ENCODE measurements around the gene PLCL2. TPM values are rescaled to one million over a fixed set of nuclear protein-coding genes. Genes with fewer than 3 reads are reported as not detected.

PLCL2 gene
- total and polyA plus RNA-seq, 11 donors = 10.4 to 80.9 (median 53.0) TPM

DNA sequence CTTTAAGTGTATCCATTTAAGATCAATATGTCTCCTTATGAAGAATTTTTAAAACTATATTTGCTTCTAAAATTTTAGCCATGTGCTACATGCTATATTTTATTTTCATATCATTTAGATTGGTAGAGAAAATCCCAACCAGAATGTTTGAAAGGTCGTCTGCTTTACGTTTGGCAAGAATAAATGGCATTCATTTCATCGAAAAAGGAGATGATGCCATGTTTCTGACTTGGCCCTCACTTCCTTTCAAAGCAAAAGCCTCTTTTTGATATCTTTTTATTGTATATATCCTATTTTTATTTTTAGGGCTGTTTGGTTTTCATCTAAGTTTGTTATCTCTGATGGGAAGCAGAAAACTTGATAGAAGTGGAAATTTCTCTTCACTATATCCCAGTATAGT lies 176.2 kb downstream of the PLCL2 start:
- Histone ChIP-seq H3K36me3 (peaks cover 0 to 6% (median 0%) of the 10 kb centered on the region in 9 donors), H3K9me3 (no peaks in the 10 kb centered on the region), H3K27ac (peak overlapping the region in 2 of 12 donors; percentile 6 to 39), H3K4me1 (peaks cover 0 to 33% (median 11%) of the 10 kb centered on the region in 12 donors), H3K27me3 (no peaks in the 10 kb centered on the region), H3K4me3 (no peak overlapping the region)
- DNase-seq (no peak), ATAC-seq (no peak)
- TF ChIP-seq, protein P1, sequence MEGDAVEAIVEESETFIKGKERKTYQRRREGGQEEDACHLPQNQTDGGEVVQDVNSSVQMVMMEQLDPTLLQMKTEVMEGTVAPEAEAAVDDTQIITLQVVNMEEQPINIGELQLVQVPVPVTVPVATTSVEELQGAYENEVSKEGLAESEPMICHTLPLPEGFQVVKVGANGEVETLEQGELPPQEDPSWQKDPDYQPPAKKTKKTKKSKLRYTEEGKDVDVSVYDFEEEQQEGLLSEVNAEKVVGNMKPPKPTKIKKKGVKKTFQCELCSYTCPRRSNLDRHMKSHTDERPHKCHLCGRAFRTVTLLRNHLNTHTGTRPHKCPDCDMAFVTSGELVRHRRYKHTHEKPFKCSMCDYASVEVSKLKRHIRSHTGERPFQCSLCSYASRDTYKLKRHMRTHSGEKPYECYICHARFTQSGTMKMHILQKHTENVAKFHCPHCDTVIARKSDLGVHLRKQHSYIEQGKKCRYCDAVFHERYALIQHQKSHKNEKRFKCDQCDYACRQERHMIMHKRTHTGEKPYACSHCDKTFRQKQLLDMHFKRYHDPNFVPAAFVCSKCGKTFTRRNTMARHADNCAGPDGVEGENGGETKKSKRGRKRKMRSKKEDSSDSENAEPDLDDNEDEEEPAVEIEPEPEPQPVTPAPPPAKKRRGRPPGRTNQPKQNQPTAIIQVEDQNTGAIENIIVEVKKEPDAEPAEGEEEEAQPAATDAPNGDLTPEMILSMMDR (IDR thresholded peaks at IDR 0.05) = no peak
- no peak for TF ChIP-seq POLR2A (IDR thresholded peaks at IDR 0.05)
- intact Hi-C loops (cut with DNase I) = no loop called here
- WGBS, 4 donors = 67 to 80% (median 74%) methylated on average over 3 of the region's 3 CpGs

DNA sequence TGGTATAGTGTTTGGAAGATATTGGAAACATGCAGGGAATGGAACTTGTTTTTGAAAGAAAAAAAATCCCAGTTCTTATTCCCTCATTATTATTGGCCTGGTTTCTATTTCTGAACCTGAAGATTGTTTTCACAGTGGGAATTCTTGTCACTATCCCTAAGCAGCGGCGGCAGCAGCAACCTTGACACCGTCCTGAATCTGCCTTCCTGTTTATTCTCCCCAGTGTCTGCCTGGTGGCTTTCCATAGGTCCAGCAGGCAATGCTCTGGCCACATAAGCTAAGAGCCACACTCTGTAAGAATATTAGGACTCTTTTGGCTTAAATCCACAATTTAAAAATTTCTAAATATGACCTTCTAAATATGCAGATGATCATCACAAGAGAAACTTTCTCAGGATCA lies 178.0 kb downstream of the PLCL2 start:
- Histone ChIP-seq H3K27ac (peak overlapping the region in 6 of 12 donors; percentile 10 to 48 (median 25)), H3K36me3 (peaks cover 0 to 6% (median under 1%) of the 10 kb centered on the region in 9 donors), H3K27me3 (no peaks in the 10 kb centered on the region), H3K9me3 (no peaks in the 10 kb centered on the region), H3K4me1 (peaks cover 0 to 26% (median 6%) of the 10 kb centered on the region in 12 donors), H3K4me3 (no peak overlapping the region)
- DNase-seq (no peak), ATAC-seq (peak in 2 of 4 donors; percentile 52 to 68)
- intact Hi-C loops (cut with DNase I) = no loop called here
- WGBS, 4 donors = 11 to 34% (median 20%) methylated on average over 3 of the region's 3 CpGs
- TF ChIP-seq, protein P1 (IDR thresholded peaks at IDR 0.05) = no peak
- TF ChIP-seq POLR2A (IDR thresholded peaks at IDR 0.05) = no peak

DNA sequence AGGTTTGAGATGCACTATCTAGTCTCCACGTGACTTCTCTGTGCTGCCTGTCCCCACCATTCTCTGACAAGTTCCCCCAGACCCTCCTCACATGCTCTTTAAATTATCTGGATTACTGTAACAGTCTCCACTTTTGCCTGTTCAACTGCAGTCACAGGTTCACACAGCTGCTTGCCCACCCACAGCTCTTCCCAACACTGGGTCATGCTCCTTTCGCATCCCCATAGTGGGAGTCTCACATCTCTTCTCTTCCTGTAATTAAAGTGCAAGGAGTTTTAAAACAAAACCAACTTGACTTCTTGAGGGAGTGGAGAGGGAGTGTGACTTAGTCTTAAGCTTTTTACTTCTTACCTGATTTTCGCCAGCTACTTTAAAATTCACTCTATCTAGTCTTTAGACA lies 178.8 kb downstream of the PLCL2 start:
- H3K27ac ChIP-seq = no peak overlapping the region
- no peaks in the 10 kb centered on the region for H3K27me3 ChIP-seq
- peaks cover 0 to 28% (median 6%) of the 10 kb centered on the region in 12 donors for H3K4me1 ChIP-seq
- no peak for TF ChIP-seq POLR2A (IDR thresholded peaks at IDR 0.05)
- TF ChIP-seq, protein P1 (IDR thresholded peaks at IDR 0.05) = no peak
- DNase-seq (no peak), ATAC-seq (no peak)
- intact Hi-C loops (cut with DNase I) = no loop called here
- 86 to 96% (median 87%) methylated on average over 3 of the region's 3 CpGs for WGBS, 4 donors
- peaks cover 0 to 15% (median 8%) of the 10 kb centered on the region in 9 donors for H3K36me3 ChIP-seq
- H3K4me3 ChIP-seq = no peak overlapping the region
- H3K9me3 ChIP-seq = no peaks in the 10 kb centered on the region

DNA sequence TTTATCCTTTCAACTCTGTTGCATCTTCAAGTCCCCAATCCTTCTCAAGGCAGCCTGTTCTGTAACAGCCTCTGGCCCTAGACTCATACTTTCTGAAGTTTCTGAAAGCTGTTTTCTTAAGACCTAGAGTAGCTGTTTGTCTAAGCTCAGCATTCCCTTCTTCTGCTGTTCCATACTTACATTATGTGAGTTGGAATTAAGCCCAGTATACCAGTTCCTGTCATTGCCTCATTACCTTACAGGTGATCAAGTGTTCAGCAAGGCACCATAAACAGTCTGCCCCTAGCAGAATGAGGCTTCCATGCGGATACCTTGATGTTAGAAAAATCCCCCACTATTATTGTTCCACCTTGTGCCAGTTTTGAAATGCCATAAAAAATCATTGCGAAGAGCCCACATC lies 180.6 kb downstream of the PLCL2 start:
- DNase-seq = no peak
- Histone ChIP-seq H3K27ac (no peak overlapping the region), H3K4me3 (no peak overlapping the region), H3K4me1 (peaks cover 0 to 30% (median 12%) of the 10 kb centered on the region in 12 donors), H3K36me3 (peaks cover 0 to 24% (median 20%) of the 10 kb centered on the region in 9 donors), H3K27me3 (no peaks in the 10 kb centered on the region), H3K9me3 (no peaks in the 10 kb centered on the region)
- no peak for ATAC-seq
- TF ChIP-seq, protein P1 (IDR thresholded peaks at IDR 0.05) = no peak
- TF ChIP-seq POLR2A (IDR thresholded peaks at IDR 0.05) = no peak
- intact Hi-C loops (cut with DNase I) = no loop called here
- WGBS, 4 donors = 93 to 97% (median 96%) methylated on average over 2 of the region's 2 CpGs
